ENCODE measurements around the gene RALGDS. TPM values are rescaled to one million over a fixed set of nuclear protein-coding genes. Genes with fewer than 3 reads are reported as not detected.

The RALGDS gene
- total RNA-seq, 1 donor from 2014 or later: 33.1 TPM

- DNase-seq (peak; percentile 68), ATAC-seq (peak; percentile 3)
- intact Hi-C loops (cut with micrococcal nuclease): no loop called here
Measured at GRCh38 chr9:133113163-133113948, 7.7 kb downstream of the RALGDS start.

- intact Hi-C loops (cut with micrococcal nuclease): no loop called here
- DNase-seq (peak; percentile 66), ATAC-seq (peak; percentile 3)
Measured at GRCh38 chr9:133112663-133113026, 8.4 kb downstream of the RALGDS start.

GRCh38 chr9:133111808-133112662, 9.0 kb downstream of the RALGDS start:
- ATAC-seq (no peak), DNase-seq (peak; percentile 27)
- intact Hi-C loops (cut with micrococcal nuclease): no loop called here

- no peak for ATAC-seq
- intact Hi-C loops (cut with micrococcal nuclease): no loop called here
- DNase-seq: no peak
Measured at GRCh38 chr9:133109931-133110650, 10.9 kb downstream of the RALGDS start.

GRCh38 chr9:133108794-133109641, 12.0 kb downstream of the RALGDS start:
- intact Hi-C loops (cut with micrococcal nuclease): no loop called here
- no peak for DNase-seq
- no peak for ATAC-seq

- intact Hi-C loops (cut with micrococcal nuclease): no loop called here
- no peak for DNase-seq
- no peak for ATAC-seq
Measured at GRCh38 chr9:133107961-133108793, 12.9 kb downstream of the RALGDS start.

GRCh38 chr9:133107245-133107722, 13.8 kb downstream of the RALGDS start:
- ATAC-seq (no peak), DNase-seq (no peak)
- intact Hi-C loops (cut with micrococcal nuclease): no loop called here

GRCh38 chr9:133106511-133107244, 14.4 kb downstream of the RALGDS start:
- intact Hi-C loops (cut with micrococcal nuclease): no loop called here
- no peak for DNase-seq

GRCh38 chr9:133105461-133105770, 15.6 kb downstream of the RALGDS start:
- intact Hi-C loops (cut with micrococcal nuclease): loop anchor here (2.0 kb wide), 1 partner anchor 41 kb away; no protein-coding TSS in a partner anchor
- ATAC-seq (no peak), DNase-seq (no peak)

More at GRCh38 chr9:133106511-133107244, 14.4 kb downstream of the RALGDS start:
- ATAC-seq: no peak

- ATAC-seq (no peak), DNase-seq (no peak)
- intact Hi-C loops (cut with micrococcal nuclease): loop anchor here (2.0 kb wide), 1 partner anchor 42 kb away; no protein-coding TSS in a partner anchor
Measured at GRCh38 chr9:133104718-133105460, 16.2 kb downstream of the RALGDS start.

- no peak for DNase-seq
- intact Hi-C loops (cut with micrococcal nuclease): loop anchor here (2.0 kb wide), 1 partner anchor 43 kb away; no protein-coding TSS in a partner anchor
- no peak for ATAC-seq
Measured at GRCh38 chr9:133103987-133104505, 17.0 kb downstream of the RALGDS start.

GRCh38 chr9:133103183-133103986, 17.7 kb downstream of the RALGDS start:
- DNase-seq: peak; percentile 83
- intact Hi-C loops (cut with micrococcal nuclease): no loop called here
- ATAC-seq: peak; percentile 73

GRCh38 chr9:133102190-133103021, 18.6 kb downstream of the RALGDS start:
- DNase-seq: no peak
- intact Hi-C loops (cut with micrococcal nuclease): no loop called here
- ATAC-seq: no peak

GRCh38 chr9:133101356-133102189, 19.5 kb downstream of the RALGDS start:
- intact Hi-C loops (cut with micrococcal nuclease): no loop called here
- ATAC-seq (no peak), DNase-seq (no peak)

Measured in left ventricle myocardium superior (tissue), 1 donor.